GM18868 (cell line): Measurements from ENCODE around the gene SAPCD1.
"Not testable (repeated sequence)": the region's sequence is repeated elsewhere in the genome, so short reads cannot be mapped to it uniquely, and the experiment has no call there.

Experiments used
- ATAC-seq: cut with Tn5 transposase; IDR thresholded peaks from one replicate; pipeline ENCODE4 v1.9.1; 2021; ENCODE audit warnings: mild to moderate bottlenecking, moderate library complexity; ENCODE audit not compliant: unreplicated experiment

SAPCD1 gene

GRCh38 chr6:31776485-31776988 lies 14.1 kb downstream of the SAPCD1 start:
- no peak for ATAC-seq

GRCh38 chr6:31776989-31777666 lies 14.7 kb downstream of the SAPCD1 start, which contains the start of gene VWA7:
Gene VWA7, minus strand, starts transcription at chr6:31777328. Its CDS starts 549 bp downstream, at chr6:31776779.
- ATAC-seq: peak; percentile 87

DNA sequence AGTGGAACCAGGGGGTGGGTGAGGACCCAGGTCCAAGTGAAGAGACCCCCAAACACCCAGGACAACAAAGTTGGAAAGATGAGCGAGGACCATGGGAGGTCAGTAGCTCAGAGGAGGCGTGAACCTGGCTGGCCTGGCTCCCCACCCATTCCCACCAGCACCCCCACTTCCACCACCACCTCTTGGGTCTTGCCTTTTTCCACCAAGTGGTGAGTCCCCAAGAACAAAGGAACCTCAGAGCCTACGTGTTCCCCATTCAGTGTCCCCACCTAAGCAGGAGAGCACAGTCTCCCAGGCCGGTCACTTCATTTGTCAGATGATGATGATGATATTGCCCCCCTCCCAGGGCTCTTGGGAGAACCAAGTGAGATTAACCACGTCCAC lies 15.2 kb downstream of the SAPCD1 start:
- no peak for ATAC-seq

DNA sequence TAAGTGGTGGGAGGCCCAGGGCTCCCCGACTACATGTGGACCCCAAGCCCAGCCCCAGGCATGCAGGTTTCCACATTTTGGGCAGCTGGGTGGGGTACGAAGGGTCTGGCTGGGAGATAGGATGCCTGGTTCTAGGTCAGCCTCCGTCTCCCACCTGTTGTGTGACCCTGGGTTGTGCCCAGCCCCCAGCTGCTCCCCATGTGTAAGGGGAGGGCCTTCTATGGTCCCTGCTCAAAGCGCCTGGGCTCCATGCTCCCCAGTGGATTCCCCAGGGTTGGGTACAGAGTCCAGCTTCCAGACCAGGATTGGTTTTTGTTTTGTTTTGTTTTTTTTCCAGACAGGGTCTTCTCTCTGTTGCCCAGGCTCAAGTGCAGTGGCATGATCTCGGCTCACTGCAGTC lies 15.7 kb downstream of the SAPCD1 start:
- no peak for ATAC-seq

GRCh38 chr6:31778999-31779885 lies 16.8 kb downstream of the SAPCD1 start:
- no peak for ATAC-seq

- no peak for ATAC-seq
Observed at GRCh38 chr6:31779908-31780307, 17.5 kb downstream of the SAPCD1 start.

DNA sequence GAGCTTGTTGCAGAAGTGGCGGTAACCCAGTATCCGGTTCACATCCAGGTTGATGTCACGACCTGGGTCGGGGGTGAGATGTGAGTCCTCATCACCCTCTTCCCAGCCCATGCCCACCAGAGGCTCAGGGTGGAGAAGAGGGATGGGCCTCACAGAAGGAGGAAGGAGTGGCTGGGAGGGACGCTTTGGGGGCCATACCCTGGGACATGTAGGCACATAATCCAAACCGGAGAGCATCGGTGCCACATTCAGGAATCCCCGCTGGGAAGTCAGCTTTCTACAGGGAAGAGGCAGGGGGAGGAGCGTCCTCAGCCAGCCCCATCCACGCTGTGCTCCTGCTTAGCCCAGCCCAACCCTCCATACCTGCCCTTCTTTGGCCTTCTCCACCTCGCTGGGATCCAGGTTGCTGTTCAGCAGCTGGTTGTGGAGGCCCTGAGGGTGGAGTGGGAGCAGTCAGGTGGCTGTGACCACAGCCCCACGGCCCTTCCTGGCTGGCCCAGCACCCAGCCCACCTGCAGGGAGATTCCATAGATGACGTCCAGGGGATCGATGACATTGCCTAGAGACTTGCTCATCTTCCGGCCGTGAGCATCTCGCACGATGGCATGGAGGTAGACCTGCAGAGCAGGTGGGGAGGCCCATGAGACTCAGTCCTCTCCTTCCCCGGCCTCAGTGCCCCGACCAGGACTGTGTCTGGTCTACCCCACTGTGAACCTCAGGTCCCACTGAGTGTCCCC lies 18.2 kb downstream of the SAPCD1 start:
- no peak for ATAC-seq

GRCh38 chr6:31781244-31782125 lies 19.0 kb downstream of the SAPCD1 start:
- no peak for ATAC-seq

- ATAC-seq: no peak
Observed at GRCh38 chr6:31782126-31782855, 19.8 kb downstream of the SAPCD1 start.

GRCh38 chr6:31784098-31784925 lies 21.9 kb downstream of the SAPCD1 start:
- ATAC-seq: no peak

DNA sequence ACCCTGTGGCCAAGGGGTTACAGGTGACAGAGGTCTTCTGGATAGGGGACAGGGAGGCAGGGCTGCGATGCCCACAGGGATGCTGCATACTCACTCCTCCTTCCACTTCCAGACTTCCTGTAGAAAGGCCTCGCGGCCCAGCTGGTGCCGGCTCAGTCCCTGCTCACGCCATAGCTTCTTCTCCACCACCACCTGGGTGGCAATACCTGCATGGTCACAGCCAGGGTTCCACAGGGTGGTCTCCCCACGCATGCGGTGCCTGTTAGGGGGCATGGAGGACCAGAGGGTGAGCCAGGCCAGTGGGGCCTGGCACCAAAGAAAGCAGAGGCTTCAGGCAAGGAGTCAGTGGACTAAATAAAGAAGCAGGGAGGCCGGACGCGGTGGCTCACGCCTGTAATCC lies 23.0 kb downstream of the SAPCD1 start:
- ATAC-seq: no peak

DNA sequence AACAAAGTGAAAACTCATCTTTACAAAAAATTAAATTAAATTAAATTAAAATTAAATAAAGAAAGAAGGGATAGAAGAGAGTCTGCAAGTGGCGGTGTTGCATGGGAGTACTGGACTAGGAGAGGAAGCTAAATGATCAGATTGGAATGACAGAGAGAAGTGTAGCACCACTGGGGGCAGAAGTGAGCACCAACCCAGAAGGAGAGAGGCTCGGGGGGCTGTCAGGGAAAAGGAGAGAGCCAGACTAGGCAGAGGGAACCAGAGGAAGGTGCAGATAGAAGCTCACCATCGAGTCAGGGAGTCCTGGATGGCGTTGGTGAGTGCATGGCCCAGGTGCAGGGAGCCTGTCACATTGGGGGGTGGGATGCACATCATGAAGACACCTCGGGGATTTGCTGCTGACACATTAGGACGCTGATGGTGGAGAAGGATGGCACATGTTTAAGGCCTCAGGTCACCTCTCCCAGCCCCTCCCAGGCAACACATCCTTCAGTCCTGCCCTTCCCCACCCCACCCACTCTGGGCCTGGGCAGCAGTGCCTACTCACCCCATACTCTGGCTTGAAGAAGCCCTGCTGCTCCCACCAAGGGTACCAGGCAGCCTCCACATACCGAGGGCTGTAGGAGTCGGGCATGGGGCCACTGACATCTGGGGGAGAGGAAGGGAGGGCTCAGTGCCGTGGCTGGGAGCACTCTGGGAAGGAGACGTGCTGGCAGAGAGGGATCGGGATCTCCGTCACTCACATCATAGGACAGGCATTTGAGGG lies 29.1 kb downstream of the SAPCD1 start:
- no peak for ATAC-seq

- no peak for ATAC-seq
Observed at GRCh38 chr6:31792090-31792374, 29.6 kb downstream of the SAPCD1 start.

GRCh38 chr6:31792761-31793171 lies 30.3 kb downstream of the SAPCD1 start:
- no peak for ATAC-seq

GRCh38 chr6:31793927-31794245 lies 31.4 kb downstream of the SAPCD1 start:
- ATAC-seq: not testable (repeated sequence)

GRCh38 chr6:31794294-31794865 lies 31.9 kb downstream of the SAPCD1 start:
- ATAC-seq: no peak

DNA sequence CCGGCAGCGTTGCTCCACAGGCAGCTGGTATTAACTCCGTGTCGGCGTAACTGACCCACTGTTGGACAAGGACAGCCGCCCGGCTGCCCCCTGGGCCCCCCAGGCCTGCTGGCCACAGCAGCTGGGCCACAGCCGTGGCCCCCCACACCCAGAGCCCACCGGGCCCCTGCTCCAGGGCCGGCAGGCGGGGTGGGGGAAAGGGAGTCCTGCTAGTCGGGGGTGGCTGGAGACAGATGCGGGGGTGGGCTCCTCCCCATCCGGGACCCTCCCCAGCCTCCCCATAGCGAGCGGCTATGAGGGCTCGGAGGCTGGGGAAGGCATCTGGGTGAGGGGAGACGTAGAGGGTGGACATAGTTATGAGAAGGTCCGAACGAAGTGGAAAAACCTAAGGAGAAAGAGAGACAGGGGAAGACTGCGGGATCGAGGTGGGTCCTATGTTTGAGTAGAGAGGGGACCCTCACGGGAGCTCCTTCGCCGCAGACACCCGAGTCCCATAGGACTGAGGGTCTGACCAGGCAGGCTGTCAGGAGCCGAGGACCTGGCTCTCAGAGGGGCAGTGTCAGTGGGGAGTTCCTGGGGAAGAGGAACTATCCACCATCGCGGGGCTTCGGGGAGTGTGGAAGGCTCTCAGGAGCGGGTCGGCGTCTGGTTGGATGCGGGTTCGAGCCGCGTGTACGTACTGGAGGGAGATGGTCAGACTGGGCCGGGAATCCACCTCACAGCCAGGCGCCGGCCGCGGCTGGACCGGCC lies 32.6 kb downstream of the SAPCD1 start:
- ATAC-seq: no peak
